Astrocyte (in vitro differentiated cells and primary cell): ENCODE results near the gene ABLIM2. TPM values are rescaled to one million over a fixed set of nuclear protein-coding genes. Genes with fewer than 3 reads are reported as not detected.

Source experiments
- DNase-seq: peaks from one replicate; pipeline ENCODE4 v3.0.0-alpha.2; 2010; ENCODE audit warnings: low read depth
- FAIRE-seq: peaks from 2 replicates; lab custom pipeline; 2011; peaks lifted over from hg19 to GRCh38; lab: Jason Lieb, UNC
- H2AFZ ChIP-seq: 2 replicates; pipeline ENCODE4 v1.6.0; 2012; ENCODE audit warnings: low read depth, low read length, inconsistent platforms
- H3K27ac ChIP-seq: 2 replicates; pipeline ENCODE4 v1.5.1; 2011; ENCODE audit warnings: low read depth, low read length, inconsistent platforms
- H3K27me3 ChIP-seq: 2 replicates; pipeline ENCODE4 v1.6.0; 2011; ENCODE audit warnings: low read length, inconsistent platforms; ENCODE audit not compliant: insufficient read depth
- H3K36me3 ChIP-seq: 2 replicates; pipeline ENCODE4 v1.5.1; 2011; ENCODE audit warnings: low read length, inconsistent platforms; ENCODE audit not compliant: insufficient read depth
- H3K4me1 ChIP-seq: 2 replicates; pipeline ENCODE4 v1.5.1; 2011; ENCODE audit warnings: low read length, inconsistent platforms; ENCODE audit not compliant: insufficient read depth
- H3K4me2 ChIP-seq: 2 replicates; pipeline ENCODE4 v1.6.0; 2012; ENCODE audit warnings: low read length, inconsistent platforms
- H3K4me3 ChIP-seq: 2 replicates; pipeline ENCODE4 v1.5.1; 2011; ENCODE audit warnings: low read depth, mild to moderate bottlenecking, low read length, inconsistent platforms; ENCODE audit not compliant: insufficient read depth
- H3K79me2 ChIP-seq: 2 replicates; pipeline ENCODE4 v1.6.0; 2012; ENCODE audit warnings: mild to moderate bottlenecking, low read length, inconsistent platforms; ENCODE audit not compliant: insufficient read depth
- H3K9ac ChIP-seq: 2 replicates; pipeline ENCODE4 v1.6.0; 2012; ENCODE audit warnings: mild to moderate bottlenecking, low read length, inconsistent platforms
- H3K9me3 ChIP-seq: 2 replicates; pipeline ENCODE4 v1.5.1; 2012; ENCODE audit warnings: low read depth, mild to moderate bottlenecking, low read length, inconsistent platforms; ENCODE audit not compliant: insufficient read depth
- H4K20me1 ChIP-seq: 2 replicates; pipeline ENCODE4 v1.6.0; 2012; ENCODE audit warnings: low read length, inconsistent platforms; ENCODE audit not compliant: insufficient read depth
- H3K27ac Mint-ChIP-seq: one replicate; pipeline ENCODE4 v1.8.0; 2021; ENCODE audit warnings: mild to moderate bottlenecking, mixed read lengths; ENCODE audit not compliant: unreplicated experiment
- H3K27me3 Mint-ChIP-seq: one replicate; pipeline ENCODE4 v1.8.0; 2021; ENCODE audit warnings: low read depth, mixed read lengths; ENCODE audit not compliant: unreplicated experiment
- H3K36me3 Mint-ChIP-seq: one replicate; pipeline ENCODE4 v1.8.0; 2021; ENCODE audit warnings: low read depth, mixed read lengths; ENCODE audit not compliant: unreplicated experiment
- H3K4me1 Mint-ChIP-seq: one replicate; pipeline ENCODE4 v1.8.0; 2021; ENCODE audit warnings: low read depth, mixed read lengths; ENCODE audit not compliant: unreplicated experiment
- H3K4me3 Mint-ChIP-seq: one replicate; pipeline ENCODE4 v1.8.0; 2021; ENCODE audit warnings: mild to moderate bottlenecking, moderate library complexity, mixed read lengths; ENCODE audit not compliant: unreplicated experiment
- H3K9me3 Mint-ChIP-seq: one replicate; pipeline ENCODE4 v1.8.0; 2021; ENCODE audit warnings: mild to moderate bottlenecking, mixed read lengths; ENCODE audit not compliant: unreplicated experiment
- EZH2 ChIP-seq: IDR thresholded peaks from 2 replicates; pipeline ENCODE4 v1.6.1; 2012; ENCODE audit warnings: mild to moderate bottlenecking, low read length, inconsistent platforms; ENCODE audit not compliant: insufficient read depth
- total RNA-seq: library from RNA; stranded (reverse); gene quantifications from 2 replicates; pipeline ENCODE4 v1.2.1, GENCODE V29; 2021
- TF ChIP-seq, protein P1 (sequence below): IDR thresholded peaks from 2 replicates; pipeline ENCODE4 v1.5.1; 2011; ENCODE audit warnings: low read depth, mild to moderate bottlenecking, inconsistent platforms, low read length, moderate library complexity; ENCODE audit not compliant: insufficient read depth

The ABLIM2 gene
- total RNA-seq, 1 donor from 2014 or later: 0.50 TPM

DNA sequence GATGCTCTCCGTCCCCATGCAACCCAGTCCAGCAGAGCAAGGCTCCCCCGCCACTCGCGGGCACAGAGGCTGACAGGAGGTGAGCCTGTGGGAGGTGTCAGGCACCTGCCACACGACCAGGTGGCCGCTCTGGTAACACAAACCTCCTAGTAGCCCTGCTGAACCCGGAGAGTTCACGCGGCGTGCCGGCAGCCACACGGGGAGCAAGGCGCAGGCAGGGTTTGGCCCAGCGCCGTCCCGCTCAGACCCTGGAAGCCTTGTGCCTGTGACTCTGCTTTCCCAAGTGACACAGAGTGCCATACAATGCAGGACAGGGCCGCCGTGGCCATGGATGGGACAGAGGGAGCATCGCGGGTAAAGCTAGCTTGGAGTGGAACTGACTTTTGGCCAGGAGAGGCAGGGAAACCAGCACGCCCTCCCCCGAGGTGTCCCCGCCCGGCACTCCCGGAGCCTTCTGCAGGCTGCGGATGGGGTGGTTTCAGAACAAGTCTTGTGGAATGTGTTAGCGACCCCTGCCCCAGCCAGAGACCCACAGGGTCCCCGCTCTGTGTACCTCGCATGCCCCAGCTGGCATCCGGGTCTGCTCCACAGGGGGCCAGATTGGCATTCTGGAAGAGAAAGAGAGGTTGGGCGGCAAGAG lies 174.2 kb downstream of the ABLIM2 start:
- no peak for FAIRE-seq
- TF ChIP-seq EZH2: no peak
- TF ChIP-seq, protein P1, sequence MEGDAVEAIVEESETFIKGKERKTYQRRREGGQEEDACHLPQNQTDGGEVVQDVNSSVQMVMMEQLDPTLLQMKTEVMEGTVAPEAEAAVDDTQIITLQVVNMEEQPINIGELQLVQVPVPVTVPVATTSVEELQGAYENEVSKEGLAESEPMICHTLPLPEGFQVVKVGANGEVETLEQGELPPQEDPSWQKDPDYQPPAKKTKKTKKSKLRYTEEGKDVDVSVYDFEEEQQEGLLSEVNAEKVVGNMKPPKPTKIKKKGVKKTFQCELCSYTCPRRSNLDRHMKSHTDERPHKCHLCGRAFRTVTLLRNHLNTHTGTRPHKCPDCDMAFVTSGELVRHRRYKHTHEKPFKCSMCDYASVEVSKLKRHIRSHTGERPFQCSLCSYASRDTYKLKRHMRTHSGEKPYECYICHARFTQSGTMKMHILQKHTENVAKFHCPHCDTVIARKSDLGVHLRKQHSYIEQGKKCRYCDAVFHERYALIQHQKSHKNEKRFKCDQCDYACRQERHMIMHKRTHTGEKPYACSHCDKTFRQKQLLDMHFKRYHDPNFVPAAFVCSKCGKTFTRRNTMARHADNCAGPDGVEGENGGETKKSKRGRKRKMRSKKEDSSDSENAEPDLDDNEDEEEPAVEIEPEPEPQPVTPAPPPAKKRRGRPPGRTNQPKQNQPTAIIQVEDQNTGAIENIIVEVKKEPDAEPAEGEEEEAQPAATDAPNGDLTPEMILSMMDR: no peak
- Histone ChIP-seq H4K20me1 (no peaks in the 10 kb centered on the region), H3K4me2 (no peak overlapping the region), H3K9me3 (no peaks in the 10 kb centered on the region), H3K36me3 (no peaks in the 10 kb centered on the region), H2AFZ (no peak overlapping the region), H3K9ac (no peak overlapping the region), H3K27ac (no peak overlapping the region), H3K79me2 (no peaks in the 10 kb centered on the region), H3K27me3 (no peaks in the 10 kb centered on the region), H3K4me1 (peaks cover 10% of the 10 kb centered on the region), H3K4me3 (no peak overlapping the region)
- Mint-ChIP-seq H3K27ac (no peak overlapping the region), H3K4me3 (no peak overlapping the region), H3K36me3 (no peaks in the 10 kb centered on the region), H3K9me3 (no peaks in the 10 kb centered on the region), H3K4me1 (peaks cover 7% of the 10 kb centered on the region), H3K27me3 (peaks cover 32% of the 10 kb centered on the region)
- DNase-seq: no peak

DNA sequence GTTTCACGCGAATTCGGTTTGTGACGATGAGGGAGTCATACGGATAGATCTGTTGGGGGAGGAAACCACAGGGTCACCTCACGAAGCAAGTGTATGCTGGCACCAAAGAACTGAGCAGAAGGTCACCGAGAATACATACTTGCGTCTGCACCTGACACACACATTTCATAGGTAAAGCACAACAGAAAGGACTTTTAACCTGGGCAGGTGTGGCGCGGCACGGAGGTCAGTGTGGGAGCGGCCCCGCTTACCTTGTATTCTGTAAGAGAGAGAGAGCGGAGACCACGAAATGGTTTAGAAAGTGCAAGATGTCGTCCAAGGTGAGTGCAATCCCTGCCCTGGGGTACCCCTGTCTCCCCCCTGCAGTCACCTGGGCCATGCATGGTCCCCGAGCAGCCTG lies 175.3 kb downstream of the ABLIM2 start:
- H3K9me3 ChIP-seq: no peaks in the 10 kb centered on the region
- no peaks in the 10 kb centered on the region for H3K36me3 Mint-ChIP-seq
- no peak overlapping the region for H3K27ac Mint-ChIP-seq
- TF ChIP-seq EZH2: no peak
- TF ChIP-seq, protein P1: no peak
- no peaks in the 10 kb centered on the region for H3K27me3 ChIP-seq
- FAIRE-seq: no peak
- peaks cover 19% of the 10 kb centered on the region for H3K4me1 ChIP-seq
- no peak overlapping the region for H3K27ac ChIP-seq
- H3K9ac ChIP-seq: no peak overlapping the region
- DNase-seq: no peak
- H3K4me3 ChIP-seq: no peak overlapping the region
- no peaks in the 10 kb centered on the region for H3K79me2 ChIP-seq
- H3K4me2 ChIP-seq: no peak overlapping the region
- H3K4me3 Mint-ChIP-seq: no peak overlapping the region
- peaks cover 32% of the 10 kb centered on the region for H3K27me3 Mint-ChIP-seq
- H3K36me3 ChIP-seq: no peaks in the 10 kb centered on the region
- H4K20me1 ChIP-seq: no peaks in the 10 kb centered on the region
- no peaks in the 10 kb centered on the region for H3K9me3 Mint-ChIP-seq
- H2AFZ ChIP-seq: no peak overlapping the region
- peaks cover 13% of the 10 kb centered on the region for H3K4me1 Mint-ChIP-seq

DNA sequence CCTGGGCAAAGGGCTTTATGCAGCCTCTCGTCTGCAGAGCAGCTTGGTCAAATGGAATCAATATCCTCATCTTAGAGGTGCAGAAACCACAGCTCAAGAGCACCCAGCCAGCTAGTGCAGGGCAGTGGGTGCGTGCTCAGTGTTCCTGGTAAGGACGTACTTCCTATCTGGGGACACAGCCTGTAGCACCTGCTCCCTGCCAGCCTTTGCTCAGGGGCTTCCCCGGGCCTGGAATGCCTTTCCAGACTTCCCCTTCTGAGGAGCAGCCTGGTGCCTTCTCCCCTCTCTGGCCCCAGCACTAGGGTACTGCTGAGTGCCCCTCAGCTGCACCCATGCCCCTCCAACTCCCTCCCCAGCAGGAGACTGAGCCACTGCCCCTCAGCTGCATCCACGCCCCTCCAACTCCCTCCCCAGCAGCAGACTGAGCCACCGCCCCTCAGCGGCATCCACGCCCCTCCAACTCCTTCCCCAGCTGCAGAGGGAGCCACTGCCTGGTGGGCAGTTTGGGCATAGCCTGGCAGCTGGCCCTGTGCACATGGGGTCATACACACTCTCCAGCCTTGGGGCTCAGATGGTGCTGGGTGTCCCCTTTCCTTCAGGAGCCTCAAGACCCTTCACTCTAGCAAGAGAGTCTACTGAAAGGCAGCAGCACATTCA lies 176.7 kb downstream of the ABLIM2 start:
- Histone ChIP-seq H3K9ac (no peak overlapping the region), H4K20me1 (no peaks in the 10 kb centered on the region), H2AFZ (no peak overlapping the region), H3K27me3 (no peaks in the 10 kb centered on the region), H3K9me3 (no peaks in the 10 kb centered on the region), H3K4me3 (no peak overlapping the region), H3K36me3 (no peaks in the 10 kb centered on the region), H3K79me2 (no peaks in the 10 kb centered on the region), H3K4me1 (peaks cover 21% of the 10 kb centered on the region), H3K4me2 (no peak overlapping the region), H3K27ac (no peak overlapping the region)
- no peak for FAIRE-seq
- Mint-ChIP-seq H3K9me3 (peaks cover 1% of the 10 kb centered on the region), H3K36me3 (no peaks in the 10 kb centered on the region), H3K4me1 (peaks cover 16% of the 10 kb centered on the region), H3K27me3 (peaks cover 32% of the 10 kb centered on the region), H3K4me3 (no peak overlapping the region), H3K27ac (no peak overlapping the region)
- no peak for DNase-seq
- TF ChIP-seq, protein P1: no peak
- TF ChIP-seq EZH2: no peak
